CD4-positive, alpha-beta T cell treated with Interferon alpha-2 for 1 hour (primary cell): ENCODE measurements around the gene SMURF1.
A peak's percentile ranks its signal among the peaks of the same experiment; 100 is the strongest.
"Not testable (repeated sequence)": the region's sequence is repeated elsewhere in the genome, so short reads cannot be mapped to it uniquely, and the experiment has no call there.

Experiments used
- DNase-seq, 2 donors: peaks; one replicate each; pipeline ENCODE4 v3.0.0-alpha.2; 2020 to 2022

SMURF1 gene

GRCh38 chr7:99094401-99094800 lies 49.5 kb downstream of the SMURF1 start:
- no peak for DNase-seq

DNA sequence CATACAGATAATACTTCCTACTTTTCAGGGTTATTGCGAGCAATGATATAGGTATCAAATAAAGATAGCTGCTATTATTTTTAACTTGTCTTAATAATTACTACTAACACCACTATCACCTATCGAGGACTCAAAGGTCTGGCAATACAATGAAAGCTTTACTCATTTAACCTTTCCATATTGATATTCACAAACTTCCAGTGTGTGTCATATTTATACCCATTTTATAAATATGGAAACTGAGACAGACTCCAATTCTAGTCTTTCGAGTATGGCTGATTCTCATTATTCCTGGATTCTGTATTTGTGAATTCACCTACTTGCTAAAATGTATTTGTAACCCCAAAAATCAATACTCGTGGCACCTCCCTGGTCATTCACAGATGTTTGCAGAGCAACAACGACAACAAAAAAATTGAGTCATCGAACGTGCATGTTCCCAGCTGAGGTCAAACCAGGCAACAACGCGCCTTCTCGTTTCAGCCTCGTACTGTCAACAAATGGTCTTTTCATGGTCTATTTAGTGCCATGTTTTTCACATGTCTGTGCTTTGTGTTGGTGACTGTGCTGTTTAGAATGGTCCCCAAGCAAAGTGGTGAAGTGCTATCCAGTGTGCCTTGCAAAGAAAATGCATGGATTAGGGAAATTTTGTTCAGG lies 51.7 kb downstream of the SMURF1 start:
- no peak for DNase-seq

DNA sequence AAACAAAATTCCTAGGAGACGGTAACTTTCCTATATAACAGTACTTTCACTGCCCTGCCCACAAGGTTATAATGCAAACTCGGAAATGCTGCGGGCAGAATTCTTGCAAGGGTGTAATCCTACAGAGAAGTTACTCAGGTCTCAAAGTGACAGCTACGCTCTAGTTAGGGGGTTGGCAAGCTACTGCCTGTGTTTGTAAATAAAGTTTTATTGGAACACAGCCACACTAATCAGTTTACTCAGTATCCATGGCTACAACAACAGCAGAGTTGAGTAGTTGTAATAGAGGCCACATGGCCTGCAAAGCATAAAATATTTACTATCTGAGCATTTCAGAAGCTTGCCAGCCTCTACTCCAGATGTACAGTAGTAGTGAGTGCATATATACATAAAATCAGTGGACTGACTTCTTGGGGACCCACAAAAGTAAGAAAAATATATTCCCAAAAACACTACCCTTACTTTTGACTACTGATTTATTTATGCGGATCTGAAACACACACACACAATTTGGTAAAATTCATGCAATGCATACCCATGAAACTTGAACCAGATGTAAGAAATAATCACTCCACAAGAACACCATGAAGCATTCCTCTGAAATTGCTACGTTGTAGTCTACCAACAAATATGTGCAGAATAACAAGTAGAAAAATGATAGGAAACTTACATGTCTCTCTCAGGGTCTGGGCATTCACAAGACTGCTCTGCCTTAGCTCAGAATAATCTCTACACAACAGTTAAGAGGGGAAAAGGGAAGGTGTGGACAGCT lies 53.0 kb downstream of the SMURF1 start:
- no peak for DNase-seq

- no peak for DNase-seq
These were observed 53.8 kb downstream of the SMURF1 start for GRCh38 chr7:99089914-99090629.

- no peak for DNase-seq
These were observed 57.0 kb downstream of the SMURF1 start for GRCh38 chr7:99086944-99087343.

- DNase-seq, result no peak
These were observed 57.4 kb downstream of the SMURF1 start for GRCh38 chr7:99086532-99086931.

GRCh38 chr7:99083733-99084132 lies 60.2 kb downstream of the SMURF1 start:
- no peak for DNase-seq

- DNase-seq, result no peak
These were observed 60.7 kb downstream of the SMURF1 start for GRCh38 chr7:99083068-99083651.

DNA sequence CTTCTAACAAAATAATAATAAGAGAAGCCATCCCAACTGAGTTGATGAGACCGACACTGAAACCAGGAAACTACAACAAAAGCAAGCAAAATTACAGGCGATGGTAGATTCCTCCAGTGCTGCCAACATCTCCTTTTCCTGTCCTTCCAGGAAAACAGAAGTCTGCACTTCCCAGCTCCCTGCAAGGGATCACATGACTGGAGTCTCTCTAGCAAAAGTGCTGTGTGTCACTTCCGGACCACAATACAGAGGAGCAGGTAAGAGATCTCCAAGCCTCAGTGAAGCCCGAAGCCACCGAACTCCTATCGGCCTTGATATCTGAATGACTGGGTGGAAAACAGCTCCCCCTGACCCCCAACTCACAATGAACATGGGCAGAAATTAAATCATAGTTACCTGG lies 63.2 kb downstream of the SMURF1 start:
- no peak for DNase-seq

- peak in 1 of 2 donors; percentile 9 for DNase-seq
These were observed 64.8 kb downstream of the SMURF1 start for GRCh38 chr7:99079104-99079503.

- DNase-seq, result no peak
These were observed 65.5 kb downstream of the SMURF1 start for GRCh38 chr7:99078416-99078815.

DNA sequence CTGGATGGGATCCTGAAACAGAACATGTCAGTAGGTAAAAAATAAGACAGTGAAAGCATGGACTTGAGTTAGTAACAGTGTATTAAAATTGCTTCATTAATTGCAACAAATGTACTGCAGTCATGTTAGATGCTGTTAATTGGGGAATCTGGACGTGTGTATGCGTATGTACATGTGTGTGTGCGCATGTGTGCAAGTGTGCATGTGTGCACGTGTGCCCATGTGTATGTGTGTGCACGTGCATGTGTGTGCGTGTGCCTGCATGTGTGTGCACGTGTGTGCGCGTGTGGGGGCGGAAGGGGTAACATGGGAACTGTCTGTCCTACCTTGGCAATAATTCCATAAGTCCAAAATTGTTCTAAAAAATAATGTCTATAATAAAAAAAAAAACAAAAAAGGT lies 67.3 kb downstream of the SMURF1 start:
- DNase-seq, result no peak

GRCh38 chr7:99073839-99074446 lies 70.0 kb downstream of the SMURF1 start:
- no peak for DNase-seq

GRCh38 chr7:99072126-99072525 lies 71.8 kb downstream of the SMURF1 start:
- DNase-seq, result no peak

DNA sequence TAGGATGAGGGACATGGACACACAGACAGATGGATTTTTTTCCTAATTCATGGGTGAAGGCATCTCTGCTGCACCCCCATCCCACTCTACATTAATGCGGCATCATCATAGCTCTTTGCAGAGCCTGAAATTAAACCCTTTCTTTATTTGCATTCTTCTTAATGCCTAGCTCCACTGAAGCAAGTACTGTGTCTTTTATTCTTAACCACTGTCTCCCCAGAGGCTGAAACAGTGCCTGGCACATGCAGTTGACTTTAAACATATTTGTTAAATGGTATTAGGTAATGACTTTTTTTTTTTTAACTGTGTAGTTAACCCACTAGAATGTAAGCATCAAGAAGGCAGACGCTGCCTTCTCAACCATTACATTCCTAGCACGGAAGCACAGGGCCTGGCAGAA lies 73.5 kb downstream of the SMURF1 start:
- no peak for DNase-seq

DNA sequence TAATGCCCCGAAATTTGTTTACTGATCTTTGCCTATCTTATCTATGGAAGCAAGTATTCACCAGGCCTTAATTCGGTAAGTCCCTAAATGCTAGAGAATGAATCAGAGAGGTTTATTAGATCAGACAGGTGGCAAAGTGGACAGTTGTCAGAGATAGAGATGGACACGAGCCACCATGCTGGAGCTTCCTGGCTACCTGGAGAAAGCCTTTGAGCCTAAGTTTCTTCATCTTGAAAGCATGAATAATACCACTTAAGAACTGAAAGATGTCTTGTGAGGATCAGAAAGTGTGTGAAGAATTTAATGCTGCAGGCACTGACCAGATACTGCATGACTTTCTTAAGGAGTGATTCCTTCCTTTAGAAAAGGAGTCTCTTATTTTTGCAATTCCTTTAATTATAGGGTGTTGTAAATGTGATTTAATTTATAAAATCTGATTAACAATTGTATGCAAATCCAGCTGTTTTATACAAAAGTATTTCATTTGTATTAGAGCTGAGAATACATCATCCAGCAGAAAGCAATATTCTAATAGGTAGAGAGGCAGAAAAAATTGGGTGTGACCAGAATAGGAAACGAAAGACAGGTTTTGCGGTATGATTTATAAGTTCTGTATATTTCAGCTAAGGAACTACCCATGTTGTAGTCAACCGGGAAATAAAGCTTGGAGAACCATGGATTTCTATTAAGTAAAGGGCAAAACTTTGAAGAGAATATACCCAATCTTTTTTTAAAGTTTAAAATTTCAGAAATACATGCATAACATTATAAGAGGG lies 82.7 kb downstream of the SMURF1 start:
- no peak for DNase-seq

DNA sequence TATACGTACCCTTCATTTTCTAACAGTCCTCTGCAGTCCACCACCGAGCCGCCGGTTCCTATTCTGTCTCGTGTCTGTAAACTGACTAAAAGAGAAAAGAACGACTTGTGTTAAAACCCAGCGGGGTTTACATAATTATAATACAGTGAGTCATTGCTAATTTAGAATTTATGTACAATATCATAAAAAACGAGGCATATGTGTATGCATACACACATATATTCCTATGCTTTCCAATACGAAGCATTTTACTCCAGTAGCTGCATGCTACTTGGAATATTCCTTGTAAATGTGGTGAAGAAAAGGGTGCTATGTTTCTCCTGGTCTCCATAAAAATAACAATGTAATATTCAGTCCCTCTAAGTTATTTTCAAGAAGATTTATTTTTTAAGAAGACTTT lies 89.1 kb downstream of the SMURF1 start:
- DNase-seq, result no peak

- no peak for DNase-seq
These were observed 92.9 kb downstream of the SMURF1 start for GRCh38 chr7:99050971-99051370.

- no peak for DNase-seq
These were observed 96.3 kb downstream of the SMURF1 start for GRCh38 chr7:99047526-99048077.

DNA sequence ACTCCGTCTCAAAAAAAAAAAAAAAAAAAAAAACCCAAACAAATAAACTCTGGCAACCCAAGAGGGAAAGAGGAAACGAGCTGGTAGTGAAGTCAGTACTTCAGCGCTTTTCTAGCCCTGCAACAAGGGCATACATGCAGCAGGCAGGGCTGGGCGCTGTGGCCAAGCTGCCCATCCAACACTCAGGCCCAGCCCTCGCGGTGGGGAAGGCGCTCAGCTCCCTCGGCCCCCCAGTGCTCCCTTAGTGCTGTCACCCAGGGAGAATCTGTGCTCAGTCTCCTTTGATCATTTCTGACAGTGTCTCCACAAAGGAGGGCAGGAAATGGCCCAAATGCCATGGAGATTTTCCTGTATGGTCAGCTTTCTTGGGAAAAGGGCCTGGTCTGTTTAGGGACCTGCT lies 97.2 kb downstream of the SMURF1 start:
- no peak for DNase-seq

DNA sequence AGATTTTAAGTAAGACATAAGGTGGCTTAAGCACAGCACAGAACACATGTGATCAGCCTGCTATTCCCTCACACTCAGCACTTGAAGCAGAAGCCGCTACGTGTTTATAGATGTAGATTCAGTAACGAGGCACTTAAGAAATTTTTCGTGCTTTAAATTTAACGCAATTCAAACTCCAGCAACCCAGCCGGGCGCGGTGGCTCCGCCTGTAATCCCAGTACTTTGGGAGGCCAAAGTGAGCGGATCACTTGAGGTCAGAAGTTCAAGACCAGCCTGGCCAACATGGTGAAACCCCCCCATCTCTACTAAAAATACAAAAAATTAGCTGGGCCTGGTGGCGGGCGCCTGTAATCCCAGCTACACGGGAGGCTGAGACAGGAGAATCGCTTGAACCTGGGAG lies 97.6 kb downstream of the SMURF1 start:
- DNase-seq, result not testable (repeated sequence)

GRCh38 chr7:99044858-99045257 lies 99.0 kb downstream of the SMURF1 start:
- not testable (repeated sequence) for DNase-seq
